HG03442 (cell line): ENCODE measurements around the gene EP300.
"Not testable (repeated sequence)": the region's sequence is repeated elsewhere in the genome, so short reads cannot be mapped to it uniquely, and the experiment has no call there.

Experiments
- ATAC-seq: cut with Tn5 transposase; IDR thresholded peaks from one replicate; pipeline ENCODE4 v1.9.1; 2021; ENCODE audit warnings: mild to moderate bottlenecking, moderate library complexity; ENCODE audit not compliant: unreplicated experiment

EP300 gene

GRCh38 chr22:41146573-41146972 is 54.2 kb downstream of the EP300 start:
- no peak for ATAC-seq

DNA sequence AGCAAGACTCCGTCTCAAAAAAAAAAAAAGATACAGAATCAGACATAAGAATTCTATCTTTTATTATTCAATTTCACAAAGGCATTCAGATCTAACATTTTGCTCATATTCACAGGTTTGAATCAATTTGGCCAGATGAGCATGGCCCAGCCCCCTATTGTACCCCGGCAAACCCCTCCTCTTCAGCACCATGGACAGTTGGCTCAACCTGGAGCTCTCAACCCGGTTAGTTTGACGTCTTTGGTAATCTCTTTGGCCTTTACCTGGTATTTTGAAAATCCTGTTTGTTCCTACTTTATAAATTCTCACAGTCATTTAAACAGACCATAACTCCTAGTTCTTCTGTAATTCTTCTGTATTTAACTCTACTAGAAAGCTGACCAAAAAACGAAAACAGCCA is 55.3 kb downstream of the EP300 start:
- no peak for ATAC-seq

DNA sequence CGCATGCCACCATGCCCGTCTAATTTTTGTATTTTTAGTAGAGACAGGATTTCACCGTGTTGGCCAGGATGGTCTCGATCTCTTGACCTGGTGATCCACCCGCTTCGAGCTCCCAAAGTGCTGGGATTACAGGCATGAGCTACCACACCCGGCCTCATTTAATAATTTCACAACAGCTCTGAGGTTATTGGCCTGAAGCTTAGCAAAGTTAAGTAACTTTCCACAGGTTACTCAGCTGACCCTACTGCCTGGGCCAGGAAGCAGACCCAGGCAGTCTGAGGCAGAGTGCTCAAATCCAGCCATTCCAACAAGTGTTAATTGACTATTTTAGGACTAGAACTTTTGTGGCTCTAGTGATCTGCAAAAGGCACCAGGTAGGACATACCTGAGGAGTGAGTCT is 60.5 kb downstream of the EP300 start:
- ATAC-seq, result no peak

GRCh38 chr22:41157083-41157482 is 64.7 kb downstream of the EP300 start:
- no peak for ATAC-seq

- no peak for ATAC-seq
Measured at GRCh38 chr22:41169157-41169556, 76.8 kb downstream of the EP300 start.

GRCh38 chr22:41171996-41172395 is 79.6 kb downstream of the EP300 start:
- ATAC-seq, result no peak

DNA sequence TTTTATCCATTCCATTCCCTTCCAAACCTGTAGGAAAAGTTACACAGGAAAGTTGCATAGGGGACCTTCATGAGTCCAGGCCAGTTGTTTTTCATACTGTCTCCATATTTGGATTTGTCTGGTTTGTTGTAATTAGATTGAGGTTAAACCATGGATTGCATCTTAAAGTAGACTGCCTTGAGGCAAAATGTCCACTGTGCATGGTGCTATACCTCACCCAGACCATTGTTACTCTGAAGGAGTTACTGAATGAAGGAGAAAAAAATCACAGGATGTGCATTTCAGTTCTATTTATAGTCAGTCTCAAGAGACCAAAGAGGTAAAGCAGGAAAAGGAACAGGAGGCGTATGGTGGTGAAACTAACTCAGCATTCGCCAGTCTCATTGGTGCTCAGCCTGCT is 83.2 kb downstream of the EP300 start:
- ATAC-seq, result no peak

DNA sequence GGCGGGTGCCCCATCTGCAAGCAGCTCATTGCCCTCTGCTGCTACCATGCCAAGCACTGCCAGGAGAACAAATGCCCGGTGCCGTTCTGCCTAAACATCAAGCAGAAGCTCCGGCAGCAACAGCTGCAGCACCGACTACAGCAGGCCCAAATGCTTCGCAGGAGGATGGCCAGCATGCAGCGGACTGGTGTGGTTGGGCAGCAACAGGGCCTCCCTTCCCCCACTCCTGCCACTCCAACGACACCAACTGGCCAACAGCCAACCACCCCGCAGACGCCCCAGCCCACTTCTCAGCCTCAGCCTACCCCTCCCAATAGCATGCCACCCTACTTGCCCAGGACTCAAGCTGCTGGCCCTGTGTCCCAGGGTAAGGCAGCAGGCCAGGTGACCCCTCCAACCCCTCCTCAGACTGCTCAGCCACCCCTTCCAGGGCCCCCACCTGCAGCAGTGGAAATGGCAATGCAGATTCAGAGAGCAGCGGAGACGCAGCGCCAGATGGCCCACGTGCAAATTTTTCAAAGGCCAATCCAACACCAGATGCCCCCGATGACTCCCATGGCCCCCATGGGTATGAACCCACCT is 84.7 kb downstream of the EP300 start:
- ATAC-seq, result no peak

DNA sequence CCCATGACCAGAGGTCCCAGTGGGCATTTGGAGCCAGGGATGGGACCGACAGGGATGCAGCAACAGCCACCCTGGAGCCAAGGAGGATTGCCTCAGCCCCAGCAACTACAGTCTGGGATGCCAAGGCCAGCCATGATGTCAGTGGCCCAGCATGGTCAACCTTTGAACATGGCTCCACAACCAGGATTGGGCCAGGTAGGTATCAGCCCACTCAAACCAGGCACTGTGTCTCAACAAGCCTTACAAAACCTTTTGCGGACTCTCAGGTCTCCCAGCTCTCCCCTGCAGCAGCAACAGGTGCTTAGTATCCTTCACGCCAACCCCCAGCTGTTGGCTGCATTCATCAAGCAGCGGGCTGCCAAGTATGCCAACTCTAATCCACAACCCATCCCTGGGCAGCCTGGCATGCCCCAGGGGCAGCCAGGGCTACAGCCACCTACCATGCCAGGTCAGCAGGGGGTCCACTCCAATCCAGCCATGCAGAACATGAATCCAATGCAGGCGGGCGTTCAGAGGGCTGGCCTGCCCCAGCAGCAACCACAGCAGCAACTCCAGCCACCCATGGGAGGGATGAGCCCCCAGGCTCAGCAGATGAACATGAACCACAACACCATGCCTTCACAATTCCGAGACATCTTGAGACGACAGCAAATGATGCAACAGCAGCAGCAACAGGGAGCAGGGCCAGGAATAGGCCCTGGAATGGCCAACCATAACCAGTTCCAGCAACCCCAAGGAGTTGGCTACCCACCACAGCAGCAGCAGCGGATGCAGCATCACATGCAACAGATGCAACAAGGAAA is 85.4 kb downstream of the EP300 start:
- ATAC-seq, result no peak

- ATAC-seq, result no peak
Measured at GRCh38 chr22:41178425-41178975, 86.1 kb downstream of the EP300 start.

GRCh38 chr22:41180362-41180761 is 88.0 kb downstream of the EP300 start:
- ATAC-seq, result not testable (repeated sequence)

DNA sequence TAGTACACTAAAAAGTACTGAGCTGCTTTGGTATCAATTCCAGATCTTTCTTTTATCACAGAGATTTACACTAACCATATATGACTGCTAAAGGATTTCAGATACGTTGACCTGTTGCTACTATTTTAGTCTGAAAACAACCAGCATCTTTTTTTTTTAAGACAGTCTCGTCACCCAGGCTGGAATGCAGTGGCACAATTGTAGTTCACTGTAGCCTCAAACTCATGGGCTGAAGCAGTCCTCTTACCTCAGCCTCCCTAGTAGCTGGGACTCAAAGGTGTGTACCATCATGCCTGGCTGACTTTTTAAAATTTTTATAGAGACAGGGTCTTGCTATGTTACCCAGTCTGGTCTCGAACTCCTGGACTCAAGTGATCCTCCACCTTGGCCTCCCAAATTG is 88.5 kb downstream of the EP300 start:
- no peak for ATAC-seq

DNA sequence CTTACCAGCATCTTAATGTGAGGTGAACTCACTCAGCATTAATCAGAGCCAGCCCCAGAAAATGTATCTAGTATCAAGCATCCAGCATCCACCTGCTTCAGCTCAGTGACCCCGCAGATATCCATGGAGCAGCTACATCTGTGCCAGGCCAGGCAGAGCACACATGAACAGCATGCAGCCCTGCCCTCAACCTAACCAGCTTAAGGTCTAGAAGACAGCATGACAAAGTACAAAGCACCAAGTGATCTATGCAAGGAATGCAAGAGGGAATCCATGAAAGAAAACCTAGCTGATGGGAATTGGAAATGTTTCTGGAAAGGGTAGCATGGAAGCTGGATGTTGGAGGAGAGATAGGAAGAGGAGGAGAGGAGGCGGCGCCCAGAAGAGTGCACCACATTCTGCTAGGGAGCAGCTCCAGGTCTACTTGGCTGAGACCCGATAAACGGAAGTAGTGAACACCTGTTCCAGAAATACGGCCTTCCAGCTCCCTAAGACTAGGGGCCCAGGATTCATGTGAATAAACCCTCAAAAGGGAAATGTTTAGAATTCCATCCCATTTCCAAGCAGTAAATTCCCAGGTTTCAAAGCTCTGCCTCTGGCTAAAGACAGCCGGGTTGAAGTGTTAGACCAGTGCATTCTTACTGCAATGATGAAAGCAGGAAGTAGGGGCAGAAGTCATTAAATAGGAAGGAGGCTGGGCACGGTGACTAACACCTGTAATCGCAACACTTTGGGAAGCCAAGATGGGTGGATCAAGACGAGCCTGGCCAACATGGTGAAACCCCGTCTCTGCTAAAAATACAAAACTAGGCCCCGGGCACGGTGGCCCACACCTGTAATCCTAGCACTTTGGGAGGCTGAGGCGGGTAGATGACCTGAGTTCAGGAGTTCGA is 89.2 kb downstream of the EP300 start:
- ATAC-seq, result no peak

GRCh38 chr22:41184679-41185078 is 92.3 kb downstream of the EP300 start:
- ATAC-seq, result no peak

GRCh38 chr22:41191467-41191866 is 99.1 kb downstream of the EP300 start:
- ATAC-seq, result no peak

GRCh38 chr22:41193829-41194228 is 101.4 kb downstream of the EP300 start:
- no peak for ATAC-seq

- peak; percentile 80 for ATAC-seq
Measured at GRCh38 chr22:41197038-41197972, 104.9 kb downstream of the EP300 start.

DNA sequence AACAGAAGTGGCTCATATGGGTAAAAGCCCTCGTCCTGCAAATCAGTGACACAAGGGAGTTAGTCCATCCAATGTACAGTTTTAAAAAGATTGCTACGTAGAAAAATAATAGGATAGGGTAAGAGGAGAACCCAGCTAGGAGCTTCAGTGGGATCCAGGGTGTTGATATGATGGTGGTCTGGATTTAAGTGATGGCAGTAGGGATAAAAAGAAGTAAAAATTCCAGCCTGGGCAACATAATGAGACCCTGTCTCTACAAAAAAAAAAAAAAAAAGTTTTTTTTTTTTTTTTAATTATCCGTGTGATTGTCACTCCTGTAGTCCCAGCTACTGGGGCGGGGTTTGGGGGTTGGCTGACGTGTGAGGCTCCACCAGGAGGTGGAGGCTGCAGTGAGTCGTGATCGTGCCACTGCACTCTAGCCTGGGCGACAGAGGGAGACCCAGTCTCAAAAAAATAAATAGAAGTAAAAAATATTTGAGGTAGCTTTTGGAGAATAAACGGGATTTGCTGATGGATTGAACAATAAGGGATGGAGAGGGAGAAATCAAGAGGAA is 105.7 kb downstream of the EP300 start:
- ATAC-seq, result no peak

DNA sequence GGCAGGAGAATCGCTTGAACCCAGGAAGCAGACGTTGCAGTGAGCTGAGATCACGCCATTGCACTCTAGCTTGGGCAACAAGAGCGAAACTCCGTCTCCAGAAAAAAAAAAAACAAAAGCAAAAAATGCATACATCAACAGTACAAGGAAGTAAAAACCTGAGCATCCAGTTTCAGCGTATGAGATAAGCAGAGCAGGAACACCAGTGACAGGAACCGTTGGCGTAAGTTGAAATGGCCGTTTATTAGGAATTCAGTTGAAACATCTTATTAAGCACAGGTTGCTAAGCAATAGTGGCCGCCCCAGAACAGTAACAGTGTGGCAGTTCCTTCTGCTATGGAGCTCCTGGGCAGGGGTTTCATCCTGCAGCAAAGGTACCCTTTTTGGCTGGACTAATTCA is 108.7 kb downstream of the EP300 start:
- ATAC-seq, result no peak

GRCh38 chr22:41203118-41203517 is 110.7 kb downstream of the EP300 start:
- ATAC-seq, result no peak
